SU-DHL-6 (cell line): ENCODE results near the gene PLIN4.

Experiments used
- EZH2phosphoT487 ChIP-seq: fragments of 200-600 bp; sonication (generic), shearing (Covaris generic); conservative IDR thresholded peaks from 2 replicates; pipeline ENCODE4 v1.6.1; 2018; ENCODE audit warnings: mild to moderate bottlenecking, antibody characterized with exemption, low read length, moderate library complexity, mixed read lengths
- TF ChIP-seq, protein P1 (sequence below): fragments of 200-600 bp; sonication (generic); IDR thresholded peaks from one replicate; pipeline ENCODE4 v1.5.1; 2017; ENCODE audit warnings: antibody characterized with exemption, mild to moderate bottlenecking, low read length, moderate library complexity; ENCODE audit not compliant: insufficient read depth, poor library complexity, severe bottlenecking

GRCh38 chr19:4521170-4521887 lies 3.0 kb upstream of the PLIN4 start:
- TF ChIP-seq, protein P1, sequence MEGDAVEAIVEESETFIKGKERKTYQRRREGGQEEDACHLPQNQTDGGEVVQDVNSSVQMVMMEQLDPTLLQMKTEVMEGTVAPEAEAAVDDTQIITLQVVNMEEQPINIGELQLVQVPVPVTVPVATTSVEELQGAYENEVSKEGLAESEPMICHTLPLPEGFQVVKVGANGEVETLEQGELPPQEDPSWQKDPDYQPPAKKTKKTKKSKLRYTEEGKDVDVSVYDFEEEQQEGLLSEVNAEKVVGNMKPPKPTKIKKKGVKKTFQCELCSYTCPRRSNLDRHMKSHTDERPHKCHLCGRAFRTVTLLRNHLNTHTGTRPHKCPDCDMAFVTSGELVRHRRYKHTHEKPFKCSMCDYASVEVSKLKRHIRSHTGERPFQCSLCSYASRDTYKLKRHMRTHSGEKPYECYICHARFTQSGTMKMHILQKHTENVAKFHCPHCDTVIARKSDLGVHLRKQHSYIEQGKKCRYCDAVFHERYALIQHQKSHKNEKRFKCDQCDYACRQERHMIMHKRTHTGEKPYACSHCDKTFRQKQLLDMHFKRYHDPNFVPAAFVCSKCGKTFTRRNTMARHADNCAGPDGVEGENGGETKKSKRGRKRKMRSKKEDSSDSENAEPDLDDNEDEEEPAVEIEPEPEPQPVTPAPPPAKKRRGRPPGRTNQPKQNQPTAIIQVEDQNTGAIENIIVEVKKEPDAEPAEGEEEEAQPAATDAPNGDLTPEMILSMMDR, result no peak
- TF ChIP-seq EZH2phosphoT487, result no peak
